Caki2 (cell line): ENCODE data around the gene HTR7. TPM values are rescaled to one million over a fixed set of nuclear protein-coding genes. Genes with fewer than 3 reads are reported as not detected.
"Not testable (repeated sequence)": the region's sequence is repeated elsewhere in the genome, so short reads cannot be mapped to it uniquely, and the experiment has no call there.

Experiments
- DNase-seq: peaks from one replicate; pipeline ENCODE4 v3.0.0-alpha.2; 2015; ENCODE audit warnings: low read depth
- in situ Hi-C: cut with HindIII; loops from 2 replicates; pipeline ENCODE4 v1.10.0; 2016; ENCODE audit warnings: low sequenced_read_pairs, low pct_unique_long_range_greater_than_20kb, mixed read lengths
- total RNA-seq: library from RNA; depleted of rRNA; stranded (reverse); fragments of >200 nt; shearing (Covaris generic); gene quantifications from 2 replicates; pipeline ENCODE4 v1.2.3, GENCODE V29; 2014; ENCODE audit warnings: low replicate concordance; rRNA removed

Gene HTR7
- 0.03 TPM in 1 of 2 replicates, not detected in the other for total RNA-seq

DNA sequence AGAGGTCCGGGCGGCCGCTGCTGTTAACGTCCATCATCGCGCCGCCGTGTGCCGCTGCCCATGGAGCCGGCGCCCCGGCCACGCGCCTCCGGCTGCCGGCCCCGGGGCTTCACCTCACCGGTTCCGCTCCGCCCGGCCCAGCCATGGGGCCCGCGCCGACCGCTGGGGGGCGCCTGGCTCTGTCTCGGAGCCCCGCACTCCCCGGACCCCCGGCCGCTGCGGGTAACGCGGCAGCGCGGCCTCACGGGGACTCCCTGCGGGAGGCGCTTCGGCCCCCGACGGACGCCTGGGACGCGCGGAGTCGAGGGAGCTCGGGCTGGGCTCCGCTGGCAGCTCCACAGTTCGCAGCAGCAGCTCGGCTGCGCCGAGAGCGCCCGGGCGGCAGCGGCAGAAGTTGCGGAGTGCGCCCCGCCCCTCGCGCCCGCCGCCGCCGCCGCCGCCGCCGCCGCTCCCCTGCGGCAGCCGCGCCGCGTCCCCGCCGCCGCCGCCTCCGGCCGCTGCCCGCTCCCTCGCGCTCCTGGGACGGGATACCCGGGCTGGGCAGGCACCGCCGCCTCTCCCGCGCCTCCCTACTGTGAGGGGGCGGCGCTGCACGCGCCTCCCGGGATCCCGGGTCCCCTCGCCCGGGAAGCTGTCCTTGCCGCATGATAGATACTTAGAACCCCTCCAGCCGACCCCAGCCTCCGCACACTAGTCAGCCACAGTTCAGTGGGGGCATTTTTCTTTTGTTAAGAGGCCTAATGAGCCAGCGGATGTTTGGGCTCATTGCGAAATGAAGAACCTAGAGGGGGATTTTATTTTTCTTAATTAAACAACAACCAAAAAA is at the start of gene HTR7:
Gene HTR7 (minus strand): TSS at position 405 of the 826 bp plus-strand sequence. CDS start 368 bp downstream, at position 37.
- in situ Hi-C loops = no loop called here
- DNase-seq = peak; percentile 54

DNA sequence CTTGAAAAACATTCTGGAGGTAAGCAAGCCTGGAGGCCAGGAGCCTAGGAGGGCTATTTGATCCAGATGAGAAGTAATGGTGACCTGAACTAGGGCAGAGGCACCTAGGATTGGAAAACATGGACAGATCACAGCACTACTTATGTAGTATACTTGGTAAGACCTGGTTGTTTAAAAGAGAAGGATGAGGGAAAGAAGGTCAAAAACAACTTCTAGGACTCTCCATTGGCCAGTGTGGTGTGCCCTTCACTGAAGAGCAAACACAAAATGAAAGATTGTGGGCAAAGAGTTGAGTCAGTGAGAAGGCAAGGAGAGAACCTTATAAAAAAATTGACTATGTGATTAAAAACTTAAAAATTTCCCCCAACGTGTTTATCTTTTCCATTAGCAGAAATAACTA is 48.8 kb upstream of the HTR7 start:
- in situ Hi-C loops = no loop called here
- DNase-seq = no peak

DNA sequence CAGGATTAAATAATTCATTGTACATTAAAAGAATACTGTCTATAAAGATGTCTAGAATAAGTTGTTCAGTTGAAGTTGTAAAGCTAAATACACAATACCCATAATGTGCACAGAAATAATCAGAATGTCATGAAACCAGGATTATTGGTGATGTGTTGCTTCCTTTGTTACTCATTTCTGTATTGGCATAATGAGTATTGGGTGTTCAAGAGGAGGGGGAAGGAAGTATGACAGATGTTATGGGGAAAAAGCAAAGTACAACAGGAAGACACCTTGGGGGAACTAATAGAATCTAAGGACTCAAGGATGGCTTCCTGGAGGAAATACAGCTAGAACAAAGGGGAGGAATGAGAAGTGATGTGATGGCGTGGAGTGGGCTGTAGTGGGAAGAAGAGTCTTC is 48.1 kb upstream of the HTR7 start:
- no peak for DNase-seq
- in situ Hi-C loops = no loop called here

DNA sequence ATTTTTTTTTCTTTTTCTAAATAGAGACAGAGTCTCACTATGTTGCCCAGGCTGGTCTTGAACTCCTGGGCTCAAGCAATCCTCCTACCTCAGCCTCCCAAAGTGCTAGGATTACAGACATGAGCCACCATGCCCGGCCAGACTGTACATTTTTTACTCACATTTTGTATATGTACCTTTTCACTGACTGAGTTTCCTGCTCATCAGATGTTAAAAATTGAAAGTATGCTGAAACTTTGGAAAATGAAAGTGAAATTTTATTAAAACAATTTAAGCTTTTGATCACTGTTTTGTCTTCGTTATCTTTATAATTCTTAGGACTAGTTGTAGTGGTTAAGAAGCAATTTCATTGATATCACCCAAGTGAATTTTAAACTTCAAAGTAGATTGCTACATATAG is 39.1 kb upstream of the HTR7 start:
- in situ Hi-C loops = not testable (repeated sequence)

DNA sequence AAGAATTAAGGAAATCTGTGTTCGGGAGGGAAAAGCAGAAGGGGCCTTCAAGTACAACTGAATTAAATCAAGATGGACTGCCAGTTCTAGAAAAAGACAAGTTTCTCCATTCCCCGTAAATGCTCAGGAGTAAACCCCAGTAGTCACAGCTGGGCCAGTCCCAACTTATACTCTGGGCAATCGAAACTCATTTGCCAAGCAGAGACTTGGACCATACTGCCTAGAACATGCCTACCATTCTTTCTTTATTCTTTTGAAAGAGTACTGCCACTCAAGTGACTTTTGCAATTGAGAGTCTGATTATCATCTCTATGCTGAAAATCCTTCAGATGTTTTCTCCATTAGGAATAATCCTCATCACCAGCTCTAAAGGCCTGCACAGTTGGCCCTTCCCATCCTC is 35.4 kb upstream of the HTR7 start:
- in situ Hi-C loops = no loop called here
- no peak for DNase-seq

More for the DNA sequence above, 39.1 kb upstream of the HTR7 start:
- not testable (repeated sequence) for DNase-seq

DNA sequence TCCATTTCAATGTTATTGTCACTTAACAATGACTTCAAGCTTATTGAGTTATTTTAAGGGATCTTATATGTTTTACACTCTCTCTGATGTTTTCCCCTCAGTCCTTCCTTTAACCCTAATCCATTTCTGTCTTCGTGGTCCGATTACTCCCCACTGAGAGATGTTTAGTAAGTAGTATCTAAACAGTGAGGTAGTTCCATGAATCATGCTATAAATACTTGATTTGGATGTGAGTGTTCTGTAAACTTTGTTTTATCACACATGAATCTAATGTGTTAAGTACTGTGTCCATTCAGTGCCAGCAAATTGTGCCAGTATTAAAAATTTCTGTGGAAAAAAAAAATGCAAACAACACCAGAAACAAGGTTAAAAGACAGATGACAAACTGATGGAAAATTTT is 32.5 kb upstream of the HTR7 start:
- DNase-seq = no peak
- in situ Hi-C loops = no loop called here

DNA sequence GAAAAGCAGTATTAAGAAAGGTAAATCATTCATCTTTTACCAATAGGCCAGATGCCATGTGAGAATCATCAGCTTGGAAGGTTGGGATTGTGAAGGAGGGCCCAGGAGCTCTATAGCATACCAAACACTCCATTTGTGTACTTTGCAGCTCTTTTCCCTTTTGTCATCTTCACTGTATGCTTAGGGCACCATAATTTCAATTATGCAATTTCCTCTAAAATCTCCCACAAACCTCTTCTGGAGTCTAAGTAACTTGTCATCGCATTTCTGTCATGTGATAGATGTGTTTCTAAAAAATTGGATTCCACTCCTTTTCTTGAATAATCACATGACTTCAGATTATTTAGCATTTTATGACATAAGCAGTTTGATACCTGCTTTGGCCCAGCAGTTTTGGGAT is 31.8 kb upstream of the HTR7 start:
- in situ Hi-C loops = no loop called here

DNA sequence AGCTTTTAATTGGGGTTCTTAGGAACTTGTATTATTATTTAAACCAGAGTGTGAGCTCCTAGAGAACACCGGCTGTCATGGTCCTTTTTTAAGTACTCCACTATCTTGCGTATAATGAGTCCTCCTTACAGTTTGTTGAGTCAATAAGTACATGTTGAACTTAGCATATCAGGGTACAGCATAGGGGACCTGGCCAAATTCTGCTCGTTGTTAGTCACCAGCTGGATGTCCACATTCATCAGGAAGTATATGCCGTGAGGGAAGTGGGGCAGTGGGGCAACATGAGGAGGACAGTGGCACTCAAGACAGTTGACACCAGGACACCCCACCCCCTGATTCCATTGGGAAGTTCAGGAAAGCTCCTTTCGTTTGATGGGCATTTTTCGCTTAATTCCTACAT is 30.5 kb upstream of the HTR7 start:
- in situ Hi-C loops = no loop called here

More for the DNA sequence above, 31.8 kb upstream of the HTR7 start:
- no peak for DNase-seq

DNA sequence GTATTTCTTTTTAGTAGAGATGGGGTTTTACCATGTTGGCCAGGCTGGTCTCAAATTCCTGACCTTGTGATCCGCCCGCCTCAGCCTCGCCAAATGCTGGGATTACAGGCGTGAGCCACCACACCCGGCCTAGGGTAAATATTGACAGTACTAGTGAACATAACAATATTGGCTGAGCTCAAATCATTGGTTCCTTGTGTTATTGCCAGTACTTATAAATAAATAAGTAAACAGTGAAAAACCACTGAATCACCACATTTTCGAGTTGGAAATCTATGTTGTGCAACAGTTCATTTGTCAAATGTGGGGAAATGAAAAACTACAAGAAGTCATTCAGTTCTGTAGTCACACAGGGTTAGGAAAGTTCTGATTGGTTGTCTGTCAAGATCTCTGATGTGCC is 29.7 kb upstream of the HTR7 start:
- no peak for DNase-seq
- in situ Hi-C loops = no loop called here

More for the DNA sequence above, 30.5 kb upstream of the HTR7 start:
- no peak for DNase-seq

DNA sequence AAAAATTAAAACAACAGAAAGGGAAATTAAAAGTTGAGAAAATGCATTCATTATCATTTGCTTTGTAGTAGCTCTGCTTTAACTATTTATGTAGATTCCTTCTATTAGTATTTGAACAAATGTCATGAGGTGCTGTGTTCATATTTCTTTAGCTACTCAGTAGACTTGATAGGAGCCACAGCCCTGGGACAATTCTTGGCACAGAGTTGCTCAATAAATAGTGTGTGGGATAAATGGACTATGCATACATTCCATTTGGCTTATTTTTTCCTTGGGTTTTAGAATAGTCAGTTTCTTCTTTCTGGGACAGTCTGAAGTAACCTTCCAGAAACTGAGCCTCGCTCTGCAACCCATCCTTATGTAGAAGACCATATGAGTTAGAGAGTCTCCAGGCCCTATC is 27.3 kb upstream of the HTR7 start:
- DNase-seq = no peak
- in situ Hi-C loops = no loop called here

DNA sequence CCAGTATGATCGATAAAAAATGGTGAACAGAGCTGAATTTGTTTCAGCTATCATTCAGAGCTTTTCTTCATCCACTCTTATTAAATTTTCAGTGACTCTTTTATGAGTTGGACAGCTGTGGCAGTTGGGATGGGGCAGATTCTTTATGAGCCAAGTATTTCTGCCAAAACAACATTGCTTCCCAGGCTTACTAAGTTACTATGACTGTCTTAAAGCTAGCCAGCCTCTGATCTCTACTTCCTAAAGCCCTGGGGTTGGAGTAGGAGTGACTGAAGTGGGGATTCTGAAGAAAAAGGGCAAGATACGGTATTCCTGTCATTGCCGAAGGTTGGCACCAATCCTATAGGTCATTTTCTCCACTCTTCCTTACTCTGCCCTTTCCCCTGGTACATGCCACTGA is 26.6 kb upstream of the HTR7 start:
- no peak for DNase-seq
- in situ Hi-C loops = no loop called here

DNA sequence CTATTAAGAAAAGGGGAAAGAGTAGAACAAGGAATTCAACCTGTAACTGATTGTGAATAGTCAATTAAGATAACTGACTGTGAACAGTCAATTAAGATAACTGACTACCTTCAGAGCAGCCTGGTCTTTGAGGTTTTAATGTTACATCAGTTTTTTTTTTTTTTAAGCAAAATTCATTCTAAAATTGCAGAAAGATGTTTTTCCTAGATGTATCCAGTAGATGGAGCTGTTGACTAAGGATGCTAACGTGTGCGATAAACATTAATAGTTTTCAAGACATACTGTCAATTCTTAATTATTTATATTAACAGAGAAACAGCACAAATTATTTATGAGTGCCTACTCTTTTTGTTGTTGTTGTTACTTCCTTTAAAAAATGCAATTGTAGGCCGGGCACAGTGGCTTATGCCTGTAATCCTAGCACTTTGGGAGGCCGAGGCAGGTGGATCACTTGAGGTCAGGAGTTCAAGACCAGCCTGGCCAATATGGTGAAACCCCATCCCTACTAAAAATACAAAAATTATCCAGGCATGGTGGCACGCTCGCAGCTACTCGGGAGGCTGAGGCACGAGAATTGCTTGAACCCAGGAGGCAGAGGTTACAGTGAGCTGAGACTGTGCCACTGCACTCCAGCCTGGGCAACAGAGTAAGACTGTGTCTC is 22.4 kb upstream of the HTR7 start:
- in situ Hi-C loops = not testable (repeated sequence)
- peak; percentile 47 for DNase-seq

DNA sequence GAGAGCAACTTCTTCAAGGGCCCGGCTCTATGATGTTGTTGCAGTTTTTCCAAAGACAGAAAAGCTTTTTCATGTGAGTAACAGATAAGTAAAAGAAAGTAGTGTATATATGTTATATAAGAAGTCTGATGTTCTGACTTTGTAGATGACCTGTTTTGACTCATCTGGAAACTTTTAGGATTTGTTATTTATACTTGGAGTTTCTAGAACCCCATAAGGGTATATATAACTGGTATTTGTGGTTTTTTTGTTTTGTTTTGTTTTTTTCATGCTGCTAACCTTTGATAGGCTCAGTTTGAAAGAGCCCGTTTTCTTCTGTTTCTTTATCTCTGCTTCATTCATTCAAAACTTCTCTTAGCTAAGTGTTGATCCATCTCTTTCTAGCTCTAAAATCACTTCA is 21.2 kb upstream of the HTR7 start:
- in situ Hi-C loops = no loop called here
- DNase-seq = no peak

DNA sequence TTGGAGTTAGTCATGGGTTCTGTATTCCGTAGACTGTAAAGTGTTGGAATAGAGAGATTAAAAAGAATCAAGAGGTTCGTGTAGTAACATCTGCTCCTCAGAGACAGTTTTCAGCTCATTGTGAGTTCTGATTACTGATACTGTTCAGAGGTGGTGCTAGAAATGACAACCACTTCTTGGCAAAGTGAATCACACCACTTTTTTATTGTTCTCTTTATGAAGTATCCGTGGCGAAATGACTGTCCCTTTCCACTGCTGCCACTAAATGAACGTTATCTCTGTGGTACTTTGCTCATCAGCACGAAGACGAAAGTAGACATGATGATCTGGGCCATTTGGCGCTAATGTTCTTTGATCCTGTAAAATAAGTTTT is 14.8 kb upstream of the HTR7 start:
- in situ Hi-C loops = no loop called here
- no peak for DNase-seq

DNA sequence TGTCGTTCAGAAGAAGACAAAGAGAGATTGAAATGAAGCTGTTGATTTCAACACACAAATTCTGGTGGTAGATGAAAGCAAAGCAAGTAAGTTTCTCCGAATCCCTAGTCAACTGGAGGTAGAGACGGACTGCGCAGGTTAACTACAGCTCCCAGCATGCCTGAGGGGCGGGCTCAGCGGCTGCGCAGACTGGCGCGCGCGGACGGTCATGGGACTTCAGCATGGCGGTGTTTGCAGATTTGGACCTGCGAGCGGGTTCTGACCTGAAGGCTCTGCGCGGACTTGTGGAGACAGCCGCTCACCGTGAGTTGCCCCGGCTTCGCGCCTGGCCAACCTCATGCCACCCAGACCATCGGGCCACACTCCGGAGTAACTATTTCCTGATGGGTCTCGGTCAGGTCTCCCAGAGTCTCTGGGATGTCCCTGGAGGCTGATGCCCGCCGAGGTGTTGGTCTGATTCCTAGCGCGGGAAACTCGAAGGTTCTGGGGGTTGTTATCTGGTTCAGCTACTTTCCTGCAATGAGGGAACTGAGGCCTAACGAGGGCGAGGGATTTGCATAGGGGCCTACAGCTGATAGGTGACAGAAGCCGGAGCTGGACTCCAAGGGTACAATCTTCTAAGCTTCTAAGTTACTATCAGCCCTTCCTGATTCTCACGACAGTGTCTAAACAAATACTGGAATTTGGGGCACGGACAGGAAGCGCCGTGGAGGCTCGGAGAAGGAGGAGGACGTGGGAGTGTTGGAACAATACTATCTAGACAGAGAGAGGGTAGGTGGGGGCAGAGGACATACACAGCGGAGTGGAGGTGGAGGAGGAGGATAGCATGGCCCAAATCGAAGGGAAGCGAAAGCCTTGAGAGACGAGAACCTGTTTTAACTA is 14.2 kb upstream of the HTR7 start, which contains the start of gene RPP30:
Gene RPP30 (plus strand): TSS at position 209 of the 882 bp plus-strand sequence. CDS start 13 bp downstream, at position 222.
- DNase-seq = peak; percentile 70
- in situ Hi-C loops = no loop called here

DNA sequence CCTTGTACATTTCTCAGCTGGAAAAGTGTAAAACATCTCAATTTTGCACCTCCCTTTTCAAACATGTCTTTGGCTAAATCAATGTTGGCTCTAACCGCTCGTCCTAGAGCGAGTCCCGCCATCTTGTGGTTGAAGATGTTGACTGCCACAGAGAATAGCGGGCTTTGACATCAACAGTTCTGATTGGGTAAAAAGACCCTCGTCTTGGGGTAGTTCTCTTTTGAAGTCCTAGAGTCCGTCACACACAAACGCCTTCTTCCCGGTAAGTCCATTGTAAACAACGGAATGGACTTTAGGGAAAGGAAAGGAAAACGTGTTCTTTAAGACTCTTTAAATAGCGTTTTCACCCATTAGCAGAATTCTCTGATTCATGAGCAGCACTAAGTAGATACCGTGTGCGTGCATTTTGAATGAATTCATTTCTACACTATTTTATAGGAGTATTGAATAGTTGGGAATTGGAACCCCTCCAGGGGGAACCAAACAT is 13.5 kb upstream of the HTR7 start:
- peak; percentile 68 for DNase-seq
- in situ Hi-C loops = no loop called here

DNA sequence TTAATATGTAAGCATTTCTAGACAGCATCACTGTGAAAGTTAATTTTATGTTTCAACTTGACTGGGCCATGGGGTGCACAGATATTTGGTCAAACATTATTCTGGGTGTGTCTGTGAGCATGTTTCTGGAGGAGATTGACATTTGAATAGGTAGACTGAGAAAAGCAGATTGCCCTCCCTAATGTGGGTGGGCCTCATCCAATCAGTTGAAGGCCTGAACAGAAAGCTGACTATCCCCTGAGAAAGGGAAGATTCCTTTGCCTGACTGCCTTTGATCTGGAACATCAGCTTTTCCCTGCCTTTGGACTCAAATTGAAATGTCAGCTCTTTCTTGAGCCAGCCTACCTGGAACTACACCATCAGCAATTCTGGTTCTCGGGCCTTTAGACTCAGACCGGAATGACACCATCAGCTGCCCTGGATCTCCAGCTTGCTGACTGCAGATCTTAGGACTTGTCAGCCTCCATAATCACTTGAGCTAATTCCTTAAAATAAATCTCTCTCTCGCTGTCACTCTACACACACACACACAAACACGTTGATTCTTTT is 8.3 kb upstream of the HTR7 start:
- no peak for DNase-seq
- in situ Hi-C loops = no loop called here

DNA sequence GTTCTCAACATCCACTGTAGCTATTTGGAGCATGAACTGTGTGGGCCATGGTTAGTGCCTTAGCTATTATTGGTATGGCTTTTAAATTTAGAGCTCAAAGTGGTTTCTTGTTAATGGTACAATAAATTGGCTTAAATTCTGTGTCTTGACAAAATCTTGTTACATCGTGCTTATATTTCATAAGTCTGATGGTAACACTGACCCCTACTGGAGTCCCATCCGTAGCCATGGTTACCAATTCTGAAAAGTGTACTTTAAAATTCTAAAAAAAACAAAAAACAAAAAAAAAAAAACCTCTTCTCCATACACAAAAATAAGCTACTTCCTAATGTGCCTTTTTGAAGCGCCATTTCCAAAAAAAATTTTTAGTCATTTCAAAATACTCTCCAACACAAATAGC is 7.6 kb upstream of the HTR7 start:
- DNase-seq = no peak
- in situ Hi-C loops = no loop called here
